ENCODE measurements around the gene MED27. TPM values are rescaled to one million over a fixed set of nuclear protein-coding genes. Genes with fewer than 3 reads are reported as not detected.

MED27 gene
- total and polyA plus RNA-seq, 10 of the 15 experiments (the other 5 are each of a cell fraction or from before 2014, with no cell fraction given) = 20.3 to 50.3 (median 35.5) TPM

DNA sequence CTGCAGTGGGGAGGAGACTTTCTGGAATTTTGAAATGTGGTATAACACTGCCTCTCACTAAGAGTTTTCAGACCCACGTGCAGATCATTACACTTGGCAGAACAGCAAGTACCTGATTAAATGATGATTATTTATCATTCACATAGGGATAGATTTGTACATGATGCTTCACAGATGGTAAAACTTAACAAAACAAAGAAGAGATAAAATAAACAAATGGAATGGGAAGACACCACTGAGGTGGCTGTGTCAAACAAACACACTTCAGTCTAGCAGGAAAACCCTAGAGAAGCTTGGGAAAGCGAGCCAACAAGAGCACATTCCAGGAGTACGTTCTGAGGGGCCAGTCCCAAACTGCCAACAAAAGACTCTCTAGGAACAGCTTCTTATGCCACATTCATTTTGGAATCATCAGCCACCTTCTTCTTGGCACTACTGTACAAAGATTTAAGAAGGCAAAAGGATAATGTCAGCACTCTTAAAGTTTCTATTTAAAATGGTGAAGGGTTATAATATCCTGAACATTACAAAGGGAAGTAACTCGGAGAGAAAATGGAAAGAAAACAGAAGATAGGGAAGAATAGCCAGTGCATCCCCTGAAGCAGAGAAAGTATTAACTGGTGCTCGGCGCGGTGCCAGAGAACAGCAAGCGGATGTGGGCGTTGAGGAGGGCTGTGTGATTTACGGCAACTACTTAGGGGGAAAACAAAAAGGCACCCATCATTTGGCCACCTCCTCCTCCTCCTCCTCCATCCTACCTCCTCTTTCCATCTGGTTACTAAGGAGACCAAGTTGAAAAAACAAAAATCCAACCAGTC, 1.6 kb downstream of the MED27 start:
- Histone ChIP-seq H4K20me1 (ENCODE audit: control insufficient read depth, insufficient read depth) (no peaks in the 10 kb centered on the region), H3K9me3 (replicated peaks; ENCODE audit: control insufficient read depth, insufficient read depth, low read length) (no peaks in the 10 kb centered on the region), H3K27ac (ENCODE audit: control insufficient read depth, insufficient read depth) (no peak overlapping the region), H3K27me3 (replicated peaks in 1 of 2; ENCODE audit: control insufficient read depth in 2 of 2, insufficient read depth in 2 of 2, low read length in 1 of 2) (no peaks in the 10 kb centered on the region), H3K4me2 (ENCODE audit: control insufficient read depth, insufficient read depth) (peak overlapping the region; percentile 89), H3K9ac (ENCODE audit: control insufficient read depth, insufficient read depth, low read length) (no peak overlapping the region), H3K4me3 (peak overlapping the region; percentile 90), H2AFZ (ENCODE audit: control insufficient read depth, low read depth, low read length) (no peak overlapping the region), H3K36me3 (ENCODE audit: control insufficient read depth in 2 of 2, insufficient read depth in 2 of 2, low read length in 1 of 2) (0 out of 4 replicates have a peak, but pooled peaks cover 0 to 7% of the 10 kb centered on the region in 2 experiments), H3K4me1 (ENCODE audit: control insufficient read depth, insufficient read depth, low read length) (peaks cover 5% of the 10 kb centered on the region; the same call in 1 of the 2 replicates), H3K79me2 (ENCODE audit: control insufficient read depth, insufficient read depth, low read length) (peaks cover 15% of the 10 kb centered on the region)
- ATAC-seq = no peak
- DNase-seq (ENCODE audit: low read depth, low spot score) = no peak
- RAD21 ChIA-PET (ENCODE audit: unreplicated experiment) = no interaction called here
- no peak for FAIRE-seq
- 88% methylated on average over 10 of the region's 10 CpGs for WGBS (ENCODE audit: insufficient coverage, insufficient replicate concordance, low lambda C conversion rate, missing lambda C conversion rate)
- intact Hi-C loops (cut with micrococcal nuclease; ENCODE audit: unreplicated experiment) (no loop called here), in situ Hi-C loops (cut with MboI) (no loop called here)
- CTCF ChIA-PET = interaction anchor here (0.6 to 2.0 kb wide), 2 partner anchors 158 to 165 kb away, joined by 3 to 8 read pairs; no protein-coding TSS in a partner anchor
- TF ChIP-seq EP300 (IDR thresholded peaks at IDR 0.05; ENCODE audit: borderline replicate concordance in 1 of 2, control insufficient read depth in 1 of 2, low read depth in 2 of 2, low read length in 2 of 2) = no peak
- no peak for TF ChIP-seq PML (IDR thresholded peaks at IDR 0.05; ENCODE audit: low read length)
- TF ChIP-seq IKZF2 (IDR thresholded peaks at IDR 0.05) = no peak
- no peak for TF ChIP-seq SP1 (IDR thresholded peaks at IDR 0.05; ENCODE audit: low read depth, low read length)
- TF ChIP-seq ASH2L (IDR thresholded peaks at IDR 0.05; ENCODE audit: borderline replicate concordance, low read depth) = no peak
- no peak for TF ChIP-seq ZZZ3 (IDR thresholded peaks at IDR 0.05; ENCODE audit: control insufficient read depth, insufficient read length, low read depth)
- TF ChIP-seq RCOR1 (conservative IDR thresholded peaks at IDR 0.05; ENCODE audit: low read depth, low read length) = no peak
- no peak for TF ChIP-seq SMC3 (IDR thresholded peaks at IDR 0.05; ENCODE audit: borderline replicate concordance, low read length)
- TF ChIP-seq, protein P1, sequence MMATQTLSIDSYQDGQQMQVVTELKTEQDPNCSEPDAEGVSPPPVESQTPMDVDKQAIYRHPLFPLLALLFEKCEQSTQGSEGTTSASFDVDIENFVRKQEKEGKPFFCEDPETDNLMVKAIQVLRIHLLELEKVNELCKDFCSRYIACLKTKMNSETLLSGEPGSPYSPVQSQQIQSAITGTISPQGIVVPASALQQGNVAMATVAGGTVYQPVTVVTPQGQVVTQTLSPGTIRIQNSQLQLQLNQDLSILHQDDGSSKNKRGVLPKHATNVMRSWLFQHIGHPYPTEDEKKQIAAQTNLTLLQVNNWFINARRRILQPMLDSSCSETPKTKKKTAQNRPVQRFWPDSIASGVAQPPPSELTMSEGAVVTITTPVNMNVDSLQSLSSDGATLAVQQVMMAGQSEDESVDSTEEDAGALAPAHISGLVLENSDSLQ (IDR thresholded peaks at IDR 0.05) = no peak
- TF ChIP-seq EED (IDR thresholded peaks at IDR 0.05; ENCODE audit: low read depth) = no peak
- TF ChIP-seq ESRRA (IDR thresholded peaks at IDR 0.05; ENCODE audit: low read length) = no peak
- SMC1A ChIA-PET (ENCODE audit: uncharacterized antibody, unreplicated experiment) = no interaction called here
- BruUV-seq (replicated peaks) = no TSS peak
- POLR2A ChIA-PET = no interaction called here
